ENCODE data around the gene SLC5A9.

DNA sequence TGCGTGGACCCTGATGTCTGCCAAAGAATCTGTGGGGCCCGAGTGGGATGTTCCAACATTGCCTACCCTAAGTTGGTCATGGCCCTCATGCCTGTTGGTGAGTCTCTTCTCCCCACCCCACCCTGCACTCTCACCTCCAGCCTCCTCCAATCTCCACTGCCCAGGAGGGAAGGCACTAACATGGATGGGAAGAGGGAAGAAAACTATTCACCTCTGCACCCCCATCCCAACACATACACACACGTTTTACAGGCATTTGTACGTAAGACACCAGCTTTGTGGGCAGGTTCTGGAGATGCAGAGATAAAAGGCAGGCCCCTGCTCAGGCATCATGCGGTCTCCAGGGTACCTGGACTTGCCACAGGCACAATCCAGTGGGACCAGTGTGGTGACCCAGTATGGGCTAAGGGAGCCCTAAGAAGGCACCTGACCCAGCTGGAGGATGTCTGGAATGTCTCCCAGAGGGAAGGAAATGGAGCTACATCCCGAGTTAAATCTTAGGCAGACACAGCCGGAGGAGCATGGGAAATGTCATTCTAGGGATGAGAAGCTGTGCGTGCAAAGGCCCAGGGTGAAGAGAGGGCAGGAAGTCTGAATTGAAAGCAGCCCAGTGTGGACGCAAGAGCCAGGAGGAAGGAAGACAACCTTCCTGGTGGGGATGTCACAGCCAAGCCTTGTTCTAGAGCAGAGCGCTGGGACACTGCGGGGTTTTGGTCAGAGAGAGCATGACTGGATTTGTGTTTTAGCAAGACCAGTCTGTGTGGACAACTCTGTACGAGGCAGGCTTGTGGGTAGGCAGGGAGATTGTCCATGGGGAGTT is 11.4 kb downstream of the SLC5A9 start:
- TF ChIP-seq, protein P1, sequence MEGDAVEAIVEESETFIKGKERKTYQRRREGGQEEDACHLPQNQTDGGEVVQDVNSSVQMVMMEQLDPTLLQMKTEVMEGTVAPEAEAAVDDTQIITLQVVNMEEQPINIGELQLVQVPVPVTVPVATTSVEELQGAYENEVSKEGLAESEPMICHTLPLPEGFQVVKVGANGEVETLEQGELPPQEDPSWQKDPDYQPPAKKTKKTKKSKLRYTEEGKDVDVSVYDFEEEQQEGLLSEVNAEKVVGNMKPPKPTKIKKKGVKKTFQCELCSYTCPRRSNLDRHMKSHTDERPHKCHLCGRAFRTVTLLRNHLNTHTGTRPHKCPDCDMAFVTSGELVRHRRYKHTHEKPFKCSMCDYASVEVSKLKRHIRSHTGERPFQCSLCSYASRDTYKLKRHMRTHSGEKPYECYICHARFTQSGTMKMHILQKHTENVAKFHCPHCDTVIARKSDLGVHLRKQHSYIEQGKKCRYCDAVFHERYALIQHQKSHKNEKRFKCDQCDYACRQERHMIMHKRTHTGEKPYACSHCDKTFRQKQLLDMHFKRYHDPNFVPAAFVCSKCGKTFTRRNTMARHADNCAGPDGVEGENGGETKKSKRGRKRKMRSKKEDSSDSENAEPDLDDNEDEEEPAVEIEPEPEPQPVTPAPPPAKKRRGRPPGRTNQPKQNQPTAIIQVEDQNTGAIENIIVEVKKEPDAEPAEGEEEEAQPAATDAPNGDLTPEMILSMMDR (conservative IDR thresholded peaks at IDR 0.05; ENCODE audit: low read length): no peak
- TF ChIP-seq EZH2phosphoT487 (IDR thresholded peaks at IDR 0.05; ENCODE audit: borderline replicate concordance): no peak

Data from Loucy (cell line).